ENCODE data around the gene FANCC.

DNA sequence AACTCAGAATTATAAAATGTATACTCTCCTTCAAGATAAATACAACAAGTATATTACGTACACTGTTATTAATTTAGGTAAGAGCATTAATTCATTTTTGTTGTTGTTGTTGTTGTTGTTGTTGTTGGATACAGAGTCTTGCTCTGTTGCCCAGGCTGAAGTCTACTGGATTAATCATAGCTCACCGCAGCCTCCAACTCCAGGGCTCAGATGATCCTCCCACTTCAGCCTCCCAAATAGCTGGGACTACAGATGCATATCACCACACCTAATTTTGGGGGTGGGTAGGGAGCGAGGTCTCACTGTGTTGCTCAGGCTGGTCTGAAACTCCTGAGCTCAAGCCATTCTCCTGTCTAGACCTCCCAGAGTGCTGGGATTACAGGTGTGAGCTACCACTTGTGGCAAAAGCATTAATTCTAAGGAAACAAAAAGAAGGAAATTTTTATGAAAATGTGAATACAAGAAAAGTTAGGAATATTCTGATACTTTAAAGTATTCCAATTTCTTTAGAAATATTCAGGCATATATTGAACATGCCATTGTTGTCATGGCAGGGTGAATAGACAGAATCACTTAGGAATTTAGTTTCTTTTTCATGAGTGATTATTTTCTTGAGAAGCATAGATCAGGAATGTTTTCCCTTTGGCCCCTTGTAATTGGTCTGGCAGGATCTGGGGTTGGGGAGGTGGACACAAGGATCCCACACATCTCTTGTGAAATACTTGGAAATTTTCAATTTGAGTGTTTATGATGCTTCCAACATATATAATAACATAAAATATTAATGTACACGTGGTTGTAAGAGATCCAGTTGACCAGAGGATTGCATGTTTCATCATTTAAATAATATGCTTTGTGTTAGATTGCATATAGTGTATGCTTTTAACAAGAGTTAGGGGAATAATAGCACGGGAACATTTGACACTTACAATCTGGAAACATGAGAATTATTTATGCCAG lies 263.6 kb downstream of the FANCC start:
- TF ChIP-seq, protein P1, sequence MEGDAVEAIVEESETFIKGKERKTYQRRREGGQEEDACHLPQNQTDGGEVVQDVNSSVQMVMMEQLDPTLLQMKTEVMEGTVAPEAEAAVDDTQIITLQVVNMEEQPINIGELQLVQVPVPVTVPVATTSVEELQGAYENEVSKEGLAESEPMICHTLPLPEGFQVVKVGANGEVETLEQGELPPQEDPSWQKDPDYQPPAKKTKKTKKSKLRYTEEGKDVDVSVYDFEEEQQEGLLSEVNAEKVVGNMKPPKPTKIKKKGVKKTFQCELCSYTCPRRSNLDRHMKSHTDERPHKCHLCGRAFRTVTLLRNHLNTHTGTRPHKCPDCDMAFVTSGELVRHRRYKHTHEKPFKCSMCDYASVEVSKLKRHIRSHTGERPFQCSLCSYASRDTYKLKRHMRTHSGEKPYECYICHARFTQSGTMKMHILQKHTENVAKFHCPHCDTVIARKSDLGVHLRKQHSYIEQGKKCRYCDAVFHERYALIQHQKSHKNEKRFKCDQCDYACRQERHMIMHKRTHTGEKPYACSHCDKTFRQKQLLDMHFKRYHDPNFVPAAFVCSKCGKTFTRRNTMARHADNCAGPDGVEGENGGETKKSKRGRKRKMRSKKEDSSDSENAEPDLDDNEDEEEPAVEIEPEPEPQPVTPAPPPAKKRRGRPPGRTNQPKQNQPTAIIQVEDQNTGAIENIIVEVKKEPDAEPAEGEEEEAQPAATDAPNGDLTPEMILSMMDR (IDR thresholded peaks at IDR 0.05), result no peak
- TF ChIP-seq POLR2A (IDR thresholded peaks at IDR 0.05), result no peak
